HG03378 (cell line): ENCODE measurements around the gene VWA8.
"Not testable (repeated sequence)": the region's sequence is repeated elsewhere in the genome, so short reads cannot be mapped to it uniquely, and the experiment has no call there.

Experiments used
- ATAC-seq: cut with Tn5 transposase; IDR thresholded peaks from one replicate; pipeline ENCODE4 v1.9.1; 2021; ENCODE audit warnings: mild to moderate bottlenecking, moderate library complexity; ENCODE audit not compliant: unreplicated experiment

Gene VWA8

GRCh38 chr13:41859565-41859964 is 101.3 kb downstream of the VWA8 start:
- ATAC-seq = no peak

DNA sequence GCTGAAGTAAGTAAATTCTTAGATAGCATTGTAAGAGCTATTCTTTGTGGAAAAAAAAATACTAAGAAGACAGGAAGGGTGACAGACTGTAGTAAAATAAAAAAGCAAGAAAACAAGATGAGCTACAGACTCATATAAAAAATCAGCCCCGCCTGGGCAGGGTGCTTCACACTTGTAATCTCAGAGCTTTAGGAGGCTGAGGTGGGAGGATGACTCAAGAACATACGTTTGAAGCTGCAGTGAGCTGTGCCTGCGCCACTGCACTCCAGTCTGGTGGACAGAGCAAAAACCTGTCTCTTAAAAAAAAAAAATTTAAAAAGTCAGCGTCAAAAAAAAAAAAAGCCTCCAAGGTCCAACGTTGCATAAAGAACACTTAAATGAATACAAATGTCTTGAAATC is 102.1 kb downstream of the VWA8 start:
- ATAC-seq = no peak

GRCh38 chr13:41854758-41855157 is 106.2 kb downstream of the VWA8 start:
- no peak for ATAC-seq

GRCh38 chr13:41851351-41851750 is 109.6 kb downstream of the VWA8 start:
- no peak for ATAC-seq

GRCh38 chr13:41848435-41849255 is 112.3 kb downstream of the VWA8 start:
- ATAC-seq = no peak

- ATAC-seq = no peak
These were observed 113.7 kb downstream of the VWA8 start for GRCh38 chr13:41847216-41847615.

DNA sequence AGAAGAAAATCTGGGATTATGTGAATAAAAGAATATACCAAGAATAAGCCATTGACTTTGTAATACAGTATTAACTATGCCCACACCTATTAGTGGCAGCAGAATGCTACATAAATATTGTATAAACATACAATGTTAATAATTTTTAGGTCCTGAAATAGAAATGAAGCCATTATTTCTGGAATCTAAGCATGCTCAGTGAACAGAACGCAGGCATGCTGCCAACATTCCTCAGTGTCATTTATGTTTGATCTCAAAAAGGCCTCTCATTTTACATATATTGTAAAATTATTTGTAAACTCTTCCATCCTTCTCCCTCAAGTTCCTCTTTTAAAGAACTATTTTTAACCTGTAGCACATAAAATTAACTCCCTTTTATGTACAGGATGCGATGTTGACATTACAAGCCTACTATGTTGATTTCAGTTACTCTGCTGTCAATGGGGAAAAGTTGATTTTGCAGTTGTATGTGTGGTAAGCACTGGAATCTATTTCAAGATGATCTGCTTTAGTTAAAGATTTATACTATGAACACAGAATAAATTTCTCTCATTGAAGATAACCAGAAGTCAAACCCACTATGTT is 118.8 kb downstream of the VWA8 start:
- ATAC-seq = no peak

DNA sequence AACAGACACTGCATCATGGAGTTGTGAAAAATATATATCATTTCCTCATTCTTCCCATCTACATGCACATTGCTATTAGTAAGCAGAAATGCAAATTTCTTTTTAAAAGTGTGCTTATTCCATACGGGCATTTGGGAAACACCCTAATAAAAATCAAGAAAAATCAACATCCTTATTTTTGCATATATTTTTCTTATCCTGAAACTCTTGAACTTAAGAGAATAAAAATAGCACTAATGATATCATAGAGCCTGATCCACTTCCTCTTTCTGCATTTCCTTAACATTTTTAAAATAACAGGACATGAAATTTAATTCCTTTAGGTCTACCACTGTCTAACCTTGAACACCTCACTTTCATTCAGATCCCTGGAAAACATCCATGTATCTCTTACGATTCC is 123.3 kb downstream of the VWA8 start:
- ATAC-seq = no peak

- no peak for ATAC-seq
These were observed 125.0 kb downstream of the VWA8 start for GRCh38 chr13:41835871-41836270.

GRCh38 chr13:41834697-41835096 is 126.2 kb downstream of the VWA8 start:
- ATAC-seq = not testable (repeated sequence)

DNA sequence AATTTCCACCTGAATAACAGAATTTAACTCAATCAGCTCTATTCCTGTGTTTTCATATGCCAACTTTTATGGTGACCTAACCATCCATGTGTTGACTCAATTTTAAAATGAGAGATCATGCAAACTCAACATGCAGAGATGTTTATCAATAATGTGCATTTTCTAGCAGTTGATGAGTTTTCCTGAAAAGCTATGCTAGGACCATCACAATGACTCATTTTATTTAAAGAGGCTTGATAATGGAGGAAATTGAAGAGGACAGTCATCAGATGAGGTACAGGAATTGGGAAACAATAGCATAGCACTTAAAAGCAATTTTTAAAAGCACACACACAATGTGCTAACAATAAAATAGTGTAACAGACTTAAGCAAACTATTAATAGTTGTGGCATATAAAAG is 127.1 kb downstream of the VWA8 start:
- no peak for ATAC-seq

- no peak for ATAC-seq
These were observed 127.7 kb downstream of the VWA8 start for GRCh38 chr13:41833201-41833600.

DNA sequence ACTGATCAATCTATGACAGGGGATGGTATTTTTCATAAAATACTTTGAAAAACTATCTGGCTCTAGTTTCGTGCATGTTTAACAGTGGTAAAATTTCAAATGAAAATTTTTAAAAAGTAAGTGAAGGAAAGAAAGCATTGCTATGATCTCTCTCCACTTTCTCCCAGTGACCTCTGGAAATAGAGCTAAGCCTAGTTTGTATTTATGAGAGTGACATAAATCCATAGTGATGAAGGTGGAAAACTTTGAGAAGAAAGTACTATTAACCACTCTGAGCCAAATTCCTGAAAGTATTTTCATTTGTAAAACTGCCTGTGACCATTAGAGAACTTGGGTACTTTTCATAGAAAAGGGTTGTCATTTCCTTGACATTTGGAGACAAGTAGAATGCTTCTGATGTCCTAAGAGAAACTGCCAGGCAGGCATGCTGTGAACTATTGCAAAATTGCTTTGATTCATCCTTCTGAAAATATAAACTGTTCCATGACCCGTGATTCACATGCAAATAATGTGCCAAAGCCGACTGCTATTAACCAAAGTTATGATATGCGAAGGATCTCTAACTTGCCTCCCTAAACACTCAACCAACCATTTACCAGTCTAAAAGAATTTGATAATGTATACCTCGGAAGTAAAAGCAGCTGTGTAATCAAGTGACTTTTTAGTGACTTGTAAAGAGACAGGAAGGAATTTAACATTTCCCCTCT is 133.2 kb downstream of the VWA8 start:
- ATAC-seq = no peak

GRCh38 chr13:41825691-41826090 is 135.2 kb downstream of the VWA8 start:
- no peak for ATAC-seq

DNA sequence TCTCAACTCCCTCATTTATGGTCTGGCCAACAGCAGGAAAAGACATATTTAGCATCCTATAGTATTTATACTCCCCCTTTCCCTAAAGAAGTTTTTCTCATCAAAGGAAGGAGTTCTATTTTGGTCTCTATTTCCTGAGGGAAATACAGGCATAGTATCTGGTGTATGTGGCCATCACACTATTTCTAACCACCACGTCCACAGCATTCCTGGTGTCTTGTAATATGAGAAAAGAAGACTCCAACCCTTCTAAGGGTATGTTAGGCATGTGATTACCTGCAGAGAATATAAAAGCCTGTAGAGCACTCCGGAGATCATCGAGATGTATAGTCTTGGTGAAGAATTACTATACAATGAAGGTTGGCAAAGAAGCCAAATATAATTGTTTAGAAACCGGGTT is 137.4 kb downstream of the VWA8 start:
- no peak for ATAC-seq

GRCh38 chr13:41822560-41822959 is 138.3 kb downstream of the VWA8 start:
- no peak for ATAC-seq

- ATAC-seq = no peak
These were observed 139.7 kb downstream of the VWA8 start for GRCh38 chr13:41821238-41821594.

- no peak for ATAC-seq
These were observed 140.2 kb downstream of the VWA8 start for GRCh38 chr13:41820581-41821237.

DNA sequence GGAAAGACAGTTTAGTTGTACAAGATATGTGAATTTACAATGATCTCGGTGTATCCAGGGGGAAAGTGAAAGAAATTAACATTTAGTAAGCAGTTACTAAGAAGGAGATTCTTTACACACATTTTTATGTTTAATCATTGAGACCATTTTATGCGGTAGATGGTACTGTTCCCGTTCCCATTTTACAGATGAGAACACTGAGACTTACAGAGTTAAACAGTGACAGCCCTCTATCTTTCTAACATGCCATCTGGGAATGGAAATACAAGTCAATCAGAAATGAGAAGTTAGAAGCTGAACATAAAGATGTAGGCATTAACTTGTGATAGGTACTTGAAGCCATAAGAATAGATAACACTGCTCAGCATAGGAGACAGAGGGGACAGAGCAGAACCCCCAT is 144.9 kb downstream of the VWA8 start:
- ATAC-seq = no peak

DNA sequence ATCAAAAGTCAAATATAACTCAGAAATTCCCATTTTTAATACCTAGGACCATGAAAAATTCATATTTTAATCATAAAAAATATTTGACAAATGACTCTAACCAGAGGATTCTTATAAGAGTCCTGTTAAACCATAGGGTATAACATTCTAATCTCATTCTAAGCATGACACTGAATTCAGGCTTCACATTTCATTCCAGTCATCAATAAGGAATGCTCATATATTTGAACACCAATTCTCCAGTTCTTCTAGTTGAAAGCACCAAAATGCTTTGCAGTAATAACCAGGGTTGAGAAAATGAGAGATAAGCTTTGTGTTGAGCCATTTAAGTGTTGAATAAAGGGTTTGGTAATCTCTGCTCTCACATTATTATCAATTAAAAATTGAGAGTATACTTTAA is 147.5 kb downstream of the VWA8 start:
- ATAC-seq = no peak

- ATAC-seq = peak; percentile 71
These were observed 148.1 kb downstream of the VWA8 start for GRCh38 chr13:41812851-41813250.

- no peak for ATAC-seq
These were observed 148.7 kb downstream of the VWA8 start for GRCh38 chr13:41812237-41812636.
